Measurements from ENCODE around the gene RNF126. TPM values are rescaled to one million over a fixed set of nuclear protein-coding genes. Genes with fewer than 3 reads are reported as not detected.

The RNF126 gene
- total RNA-seq, 1 experiment from 2014 or later = 61.2 TPM

GRCh38 chr19:709196-709964 lies 46.4 kb upstream of the RNF126 start:
- BruUV-seq (replicated peaks) = no TSS peak
- H3K27ac ChIP-seq (ENCODE audit: low read length) = no peak overlapping the region
- H3K4me3 ChIP-seq (ENCODE audit: low read depth in 2 of 2, low read length in 2 of 2) = peak overlapping the region; percentile 20 to 46
- intact Hi-C loops (cut with micrococcal nuclease; ENCODE audit: unreplicated experiment) (no loop called here), in situ Hi-C loops (cut with HindIII; ENCODE audit: low pct_unique_long_range_greater_than_20kb, low sequenced_read_pairs) (no loop called here)
- peak; percentile 29; the same call in 1 of the 2 replicates for ATAC-seq
- no peak for DNase-seq (ENCODE audit: low read depth, low spot score)
- H3K4me1 ChIP-seq (ENCODE audit: control insufficient read depth, insufficient read depth, low read length) = no peaks in the 10 kb centered on the region
- TF ChIP-seq POLR2AphosphoS5 (IDR thresholded peaks at IDR 0.05; ENCODE audit: low read depth, low read length) (no peak), TCF7L2 (IDR thresholded peaks at IDR 0.05; ENCODE audit: low read depth, low read length) (no peak), SIN3A (IDR thresholded peaks at IDR 0.05; ENCODE audit: borderline replicate concordance, insufficient read depth, low read depth, low read length) (no peak)
- TF ChIP-seq, protein P1, sequence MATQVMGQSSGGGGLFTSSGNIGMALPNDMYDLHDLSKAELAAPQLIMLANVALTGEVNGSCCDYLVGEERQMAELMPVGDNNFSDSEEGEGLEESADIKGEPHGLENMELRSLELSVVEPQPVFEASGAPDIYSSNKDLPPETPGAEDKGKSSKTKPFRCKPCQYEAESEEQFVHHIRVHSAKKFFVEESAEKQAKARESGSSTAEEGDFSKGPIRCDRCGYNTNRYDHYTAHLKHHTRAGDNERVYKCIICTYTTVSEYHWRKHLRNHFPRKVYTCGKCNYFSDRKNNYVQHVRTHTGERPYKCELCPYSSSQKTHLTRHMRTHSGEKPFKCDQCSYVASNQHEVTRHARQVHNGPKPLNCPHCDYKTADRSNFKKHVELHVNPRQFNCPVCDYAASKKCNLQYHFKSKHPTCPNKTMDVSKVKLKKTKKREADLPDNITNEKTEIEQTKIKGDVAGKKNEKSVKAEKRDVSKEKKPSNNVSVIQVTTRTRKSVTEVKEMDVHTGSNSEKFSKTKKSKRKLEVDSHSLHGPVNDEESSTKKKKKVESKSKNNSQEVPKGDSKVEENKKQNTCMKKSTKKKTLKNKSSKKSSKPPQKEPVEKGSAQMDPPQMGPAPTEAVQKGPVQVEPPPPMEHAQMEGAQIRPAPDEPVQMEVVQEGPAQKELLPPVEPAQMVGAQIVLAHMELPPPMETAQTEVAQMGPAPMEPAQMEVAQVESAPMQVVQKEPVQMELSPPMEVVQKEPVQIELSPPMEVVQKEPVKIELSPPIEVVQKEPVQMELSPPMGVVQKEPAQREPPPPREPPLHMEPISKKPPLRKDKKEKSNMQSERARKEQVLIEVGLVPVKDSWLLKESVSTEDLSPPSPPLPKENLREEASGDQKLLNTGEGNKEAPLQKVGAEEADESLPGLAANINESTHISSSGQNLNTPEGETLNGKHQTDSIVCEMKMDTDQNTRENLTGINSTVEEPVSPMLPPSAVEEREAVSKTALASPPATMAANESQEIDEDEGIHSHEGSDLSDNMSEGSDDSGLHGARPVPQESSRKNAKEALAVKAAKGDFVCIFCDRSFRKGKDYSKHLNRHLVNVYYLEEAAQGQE (IDR thresholded peaks at IDR 0.05; ENCODE audit: insufficient read depth in 1 of 2, low read depth in 2 of 2, low read length in 1 of 2) = no peak
- TF ChIP-seq, protein P2, sequence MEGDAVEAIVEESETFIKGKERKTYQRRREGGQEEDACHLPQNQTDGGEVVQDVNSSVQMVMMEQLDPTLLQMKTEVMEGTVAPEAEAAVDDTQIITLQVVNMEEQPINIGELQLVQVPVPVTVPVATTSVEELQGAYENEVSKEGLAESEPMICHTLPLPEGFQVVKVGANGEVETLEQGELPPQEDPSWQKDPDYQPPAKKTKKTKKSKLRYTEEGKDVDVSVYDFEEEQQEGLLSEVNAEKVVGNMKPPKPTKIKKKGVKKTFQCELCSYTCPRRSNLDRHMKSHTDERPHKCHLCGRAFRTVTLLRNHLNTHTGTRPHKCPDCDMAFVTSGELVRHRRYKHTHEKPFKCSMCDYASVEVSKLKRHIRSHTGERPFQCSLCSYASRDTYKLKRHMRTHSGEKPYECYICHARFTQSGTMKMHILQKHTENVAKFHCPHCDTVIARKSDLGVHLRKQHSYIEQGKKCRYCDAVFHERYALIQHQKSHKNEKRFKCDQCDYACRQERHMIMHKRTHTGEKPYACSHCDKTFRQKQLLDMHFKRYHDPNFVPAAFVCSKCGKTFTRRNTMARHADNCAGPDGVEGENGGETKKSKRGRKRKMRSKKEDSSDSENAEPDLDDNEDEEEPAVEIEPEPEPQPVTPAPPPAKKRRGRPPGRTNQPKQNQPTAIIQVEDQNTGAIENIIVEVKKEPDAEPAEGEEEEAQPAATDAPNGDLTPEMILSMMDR (IDR thresholded peaks at IDR 0.05) = no peak
- no peaks in the 10 kb centered on the region; the same call in 1 of the 2 replicates for H3K36me3 ChIP-seq (ENCODE audit: control insufficient read depth, insufficient read depth, low read length)
- POLR2A ChIA-PET = no interaction called here
- no peaks in the 10 kb centered on the region for H3K27me3 ChIP-seq (ENCODE audit: control insufficient read depth, insufficient read depth, low read length)
- no peaks in the 10 kb centered on the region for H3K9me3 ChIP-seq (ENCODE audit: control insufficient read depth, insufficient read depth, low read depth, low read length)
- CTCF ChIA-PET = interaction anchor here (0.6 kb wide), 1 partner anchor 9 kb away, joined by 9 read pairs; no protein-coding TSS in a partner anchor

DNA sequence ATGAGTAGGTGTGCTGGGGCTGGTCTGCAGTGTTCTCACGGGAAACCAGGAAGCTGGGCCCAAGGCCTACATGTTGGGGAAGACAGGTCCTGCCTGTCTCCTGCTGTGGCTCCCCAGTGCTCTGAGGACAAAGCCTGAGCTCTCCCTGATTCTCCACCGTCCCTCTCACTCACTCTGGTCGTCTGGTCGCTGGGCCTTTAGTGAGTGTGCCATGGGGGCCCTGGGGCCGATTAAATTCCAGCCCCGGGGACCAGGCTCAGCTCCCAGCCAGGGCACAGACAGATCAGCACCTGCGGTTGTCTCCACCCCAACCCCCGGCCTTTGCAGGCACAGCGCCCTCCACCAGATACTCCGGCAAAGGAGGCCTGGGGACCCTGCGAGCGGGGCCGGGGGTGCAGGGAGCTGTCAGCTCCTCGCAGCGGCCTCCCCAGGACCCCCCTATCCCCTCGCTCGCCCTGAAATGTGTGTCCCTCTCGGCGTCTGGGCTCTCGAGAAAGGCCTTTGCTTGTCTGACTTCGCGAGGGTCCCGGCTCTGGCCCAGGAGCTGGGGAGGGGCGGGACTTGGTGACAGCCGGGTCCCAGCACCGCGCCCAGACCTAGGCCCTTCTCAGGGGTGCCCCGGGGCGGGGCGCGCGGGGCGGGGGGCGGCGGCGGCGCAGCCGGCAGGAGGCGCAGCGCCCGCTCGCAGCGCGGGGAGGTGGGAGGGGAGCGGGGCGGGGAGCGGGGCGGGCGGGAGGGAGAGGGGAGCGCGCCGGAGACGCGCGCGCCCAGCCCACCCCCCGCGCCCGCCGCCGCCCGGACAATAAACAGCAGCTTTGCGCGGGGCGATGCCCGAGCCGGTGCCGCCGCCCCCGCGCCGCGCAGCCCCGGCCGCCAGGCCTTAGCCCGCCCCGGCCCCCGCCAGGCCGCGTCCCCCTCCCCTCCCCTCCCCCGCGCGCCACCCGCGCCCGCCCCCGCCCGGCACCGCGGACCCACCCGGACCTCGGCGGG lies 45.4 kb upstream of the RNF126 start, which contains the start of gene PALM:
PALM (plus strand) TSS at position 782 of the 990 bp plus-strand sequence. CDS start 212 bp downstream, outside the sequence.
- intact Hi-C loops (cut with micrococcal nuclease; ENCODE audit: unreplicated experiment) = no loop called here
- Histone ChIP-seq H3K9me3 (ENCODE audit: control insufficient read depth, insufficient read depth, low read depth, low read length) (no peaks in the 10 kb centered on the region), H3K4me1 (ENCODE audit: control insufficient read depth, insufficient read depth, low read length) (no peaks in the 10 kb centered on the region), H3K27me3 (ENCODE audit: control insufficient read depth, insufficient read depth, low read length) (no peaks in the 10 kb centered on the region), H3K36me3 (ENCODE audit: control insufficient read depth, insufficient read depth, low read length) (no peaks in the 10 kb centered on the region; the same call in 1 of the 2 replicates), H3K4me3 (ENCODE audit: low read depth in 2 of 2, low read length in 2 of 2) (peak within 1 kb of the TSS; percentile 38 to 46), H3K27ac (ENCODE audit: low read length) (no peak within 1 kb of the TSS)
- POLR2A ChIA-PET = no interaction called here
- DNase-seq (ENCODE audit: low read depth, low spot score) (no peak), ATAC-seq (peak; percentile 69)
- CTCF ChIA-PET = no interaction called here
- no TSS peak for BruUV-seq (replicated peaks)
- in situ Hi-C loops (cut with HindIII; ENCODE audit: low pct_unique_long_range_greater_than_20kb, low sequenced_read_pairs) = no loop called here
- TF ChIP-seq, protein P2 (IDR thresholded peaks at IDR 0.05) = peak; percentile 71; the same call in 1 of the 2 replicates
- no peak for TF ChIP-seq SIN3A (IDR thresholded peaks at IDR 0.05; ENCODE audit: borderline replicate concordance, insufficient read depth, low read depth, low read length)

Data from Panc1 (cell line).